CD4-positive, alpha-beta T cell treated with Interleukin-6 at 100 ng/mL for 8 hours (primary cell): ENCODE results near the gene KBTBD7.

Experiments used
- DNase-seq: peaks from one replicate; pipeline ENCODE4 v3.0.0-alpha.2; 2020; ENCODE audit warnings: mixed read lengths, low spot score

Gene KBTBD7

GRCh38 chr13:41193919-41194824 lies at the start of gene KBTBD7:
Gene KBTBD7, minus strand, starts transcription at chr13:41194569. Its CDS starts 312 bp downstream, at chr13:41194257.
- peak; percentile 89 for DNase-seq

- no peak for DNase-seq
These were observed 47.3 kb upstream of the KBTBD7 start for GRCh38 chr13:41241626-41242025.

GRCh38 chr13:41236369-41236768 lies 42.0 kb upstream of the KBTBD7 start:
- no peak for DNase-seq

GRCh38 chr13:41232578-41233480 lies 38.5 kb upstream of the KBTBD7 start:
- DNase-seq: no peak

- DNase-seq: no peak
These were observed 37.4 kb upstream of the KBTBD7 start for GRCh38 chr13:41231786-41232185.

GRCh38 chr13:41231025-41231677 lies 36.8 kb upstream of the KBTBD7 start:
- DNase-seq: no peak

- DNase-seq: no peak
These were observed 35.0 kb upstream of the KBTBD7 start for GRCh38 chr13:41229356-41229755.

- DNase-seq: no peak
These were observed 30.0 kb upstream of the KBTBD7 start for GRCh38 chr13:41224113-41225110.

GRCh38 chr13:41222259-41222852 lies 28.0 kb upstream of the KBTBD7 start:
- DNase-seq: peak; percentile 49

- DNase-seq: no peak
These were observed 26.0 kb upstream of the KBTBD7 start for GRCh38 chr13:41220401-41220800.

GRCh38 chr13:41216160-41216559 lies 21.8 kb upstream of the KBTBD7 start:
- no peak for DNase-seq

GRCh38 chr13:41213919-41214318 lies 19.6 kb upstream of the KBTBD7 start:
- no peak for DNase-seq

GRCh38 chr13:41213316-41213715 lies 18.9 kb upstream of the KBTBD7 start:
- no peak for DNase-seq

- DNase-seq: no peak
These were observed 18.5 kb upstream of the KBTBD7 start for GRCh38 chr13:41212881-41213280.

- DNase-seq: no peak
These were observed 16.7 kb upstream of the KBTBD7 start for GRCh38 chr13:41211062-41211461.

- no peak for DNase-seq
These were observed 12.1 kb upstream of the KBTBD7 start for GRCh38 chr13:41206467-41206866.

- no peak for DNase-seq
These were observed 9.4 kb upstream of the KBTBD7 start for GRCh38 chr13:41203810-41204209.

GRCh38 chr13:41200126-41200525 lies 5.8 kb upstream of the KBTBD7 start:
- no peak for DNase-seq

- DNase-seq: no peak
These were observed 5.2 kb upstream of the KBTBD7 start for GRCh38 chr13:41199526-41199925.

GRCh38 chr13:41199079-41199478 lies 4.7 kb upstream of the KBTBD7 start:
- DNase-seq: no peak

- no peak for DNase-seq
These were observed 2.3 kb upstream of the KBTBD7 start for GRCh38 chr13:41196620-41197019.
